ENCODE results near the gene MT3.
"Not testable (repeated sequence)": the region's sequence is repeated elsewhere in the genome, so short reads cannot be mapped to it uniquely, and the experiment has no call there.

MT3 gene

DNA sequence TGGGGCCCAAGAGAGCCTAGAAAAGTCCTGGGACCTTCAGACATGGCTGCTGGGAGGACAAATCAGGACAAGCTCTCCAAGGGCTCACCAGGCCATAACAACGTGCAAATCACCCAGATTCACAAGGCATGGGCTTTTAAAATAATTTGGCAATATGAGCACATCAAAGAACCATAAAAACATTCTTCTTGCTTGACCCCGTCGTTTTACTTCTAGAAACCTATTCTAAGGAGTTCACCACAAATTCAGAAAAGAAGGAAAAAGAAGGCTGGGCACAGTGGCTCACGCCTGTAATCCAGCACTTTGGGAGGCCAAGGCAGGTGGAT is 12.1 kb upstream of the MT3 start:
- no peak for DNase-seq (ENCODE audit: low spot score)
- FAIRE-seq, result no peak

- DNase-seq (ENCODE audit: low spot score), result no peak
- no peak for FAIRE-seq
Measured at GRCh38 chr16:56580391-56581048, 8.8 kb upstream of the MT3 start.

- DNase-seq (ENCODE audit: low spot score); FAIRE-seq: not testable (repeated sequence)
Measured at GRCh38 chr16:56582911-56583310, 6.4 kb upstream of the MT3 start.

DNA sequence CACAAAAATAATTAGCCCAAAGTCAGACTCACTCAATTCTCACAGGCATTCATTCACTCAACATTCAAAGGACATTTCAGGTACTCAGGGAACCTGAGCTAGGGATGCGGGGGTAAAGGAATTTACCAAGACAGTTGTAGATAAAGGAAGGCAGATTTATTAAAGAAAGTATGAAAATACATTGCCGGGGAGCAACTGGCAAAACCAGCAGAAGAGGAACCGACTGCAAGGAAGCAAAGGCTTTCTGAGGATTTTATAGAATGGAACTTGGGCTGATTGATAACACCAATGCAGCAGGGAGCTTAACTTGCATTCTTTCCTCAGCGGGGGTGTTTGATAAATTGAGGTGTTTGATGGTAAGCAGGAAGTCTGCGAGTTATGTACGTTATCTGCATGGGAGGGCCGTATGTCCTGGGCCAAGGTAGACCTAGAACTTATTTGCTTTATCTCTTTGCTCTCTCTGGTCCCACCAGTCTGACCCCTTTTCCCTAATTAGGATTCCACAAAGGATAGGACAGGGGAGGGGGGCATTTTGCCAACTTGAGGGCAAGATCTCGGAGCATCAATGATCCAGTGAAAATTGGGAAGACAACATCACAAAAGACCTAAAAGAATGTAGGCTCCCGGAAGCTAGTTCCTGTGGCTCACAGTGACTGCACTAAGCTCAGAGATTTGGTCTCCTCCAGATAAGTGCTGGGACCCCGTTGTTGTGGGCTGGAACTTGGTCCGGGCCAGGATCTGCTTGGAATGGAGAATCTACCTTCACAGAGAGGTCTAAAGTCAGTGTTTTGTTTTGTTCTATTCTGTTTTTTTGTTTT is 5.8 kb upstream of the MT3 start:
- DNase-seq (ENCODE audit: low spot score) (no peak), FAIRE-seq (no peak)

GRCh38 chr16:56584276-56584675 is 5.1 kb upstream of the MT3 start:
- DNase-seq (ENCODE audit: low spot score) (no peak), FAIRE-seq (no peak)

DNA sequence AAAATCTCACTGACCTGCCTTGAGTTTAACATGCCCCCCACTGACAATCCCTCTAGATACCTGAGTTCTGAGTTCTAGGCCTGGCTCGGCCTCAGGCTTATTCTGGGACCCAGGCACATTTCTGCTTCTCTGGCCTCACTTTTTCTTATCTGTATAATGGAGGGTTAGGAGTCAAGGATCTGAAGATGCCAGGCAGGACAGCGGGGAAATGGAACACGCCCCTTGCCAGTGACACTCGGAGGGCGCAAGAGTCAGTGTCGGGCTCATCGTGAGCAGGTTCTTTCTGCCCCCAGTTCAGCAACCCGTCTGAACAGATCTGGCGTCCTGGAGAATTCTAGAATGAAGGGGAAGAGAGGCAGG is 567 bp upstream of the MT3 start:
- no peak for FAIRE-seq
- no peak for DNase-seq (ENCODE audit: low spot score)

GRCh38 chr16:56591377-56592060 is 2.2 kb downstream of the MT3 start:
- DNase-seq (ENCODE audit: low spot score), result no peak
- FAIRE-seq, result no peak

- no peak for FAIRE-seq
- no peak for DNase-seq (ENCODE audit: low spot score)
Measured at GRCh38 chr16:56593573-56594291, 4.4 kb downstream of the MT3 start.

GRCh38 chr16:56594292-56594619 is 4.9 kb downstream of the MT3 start:
- DNase-seq (ENCODE audit: low spot score) (no peak), FAIRE-seq (no peak)

DNA sequence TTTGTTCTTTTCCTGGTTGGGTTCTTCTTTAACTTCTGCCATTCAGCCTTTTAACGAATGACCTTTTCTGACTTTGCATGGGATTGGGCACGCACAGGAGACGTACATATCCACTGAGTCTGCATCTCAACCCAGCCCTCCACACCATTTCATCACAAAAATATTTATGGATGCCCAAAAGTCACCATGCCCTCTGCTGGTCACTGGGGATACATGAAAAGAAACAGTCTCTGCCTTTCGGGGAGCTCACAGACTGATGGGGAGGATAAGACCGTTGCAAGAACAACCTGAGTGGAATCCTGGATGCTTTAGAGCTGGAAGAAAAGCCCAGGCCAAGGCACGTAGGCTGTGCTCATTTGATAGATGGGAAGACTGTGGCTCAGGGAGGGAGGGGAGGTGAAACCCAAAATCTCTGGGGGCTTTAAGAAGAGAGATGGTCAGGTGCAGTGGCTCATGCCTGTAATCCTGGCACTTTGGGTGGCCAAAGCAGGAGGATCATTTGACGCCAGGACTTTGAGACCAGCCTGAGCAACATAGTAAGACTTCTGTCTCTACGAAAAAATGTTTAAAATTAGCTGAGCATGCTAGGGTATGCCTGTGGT is 11.2 kb downstream of the MT3 start:
- FAIRE-seq (no peak), DNase-seq (ENCODE audit: low spot score) (peak; percentile 19)

DNA sequence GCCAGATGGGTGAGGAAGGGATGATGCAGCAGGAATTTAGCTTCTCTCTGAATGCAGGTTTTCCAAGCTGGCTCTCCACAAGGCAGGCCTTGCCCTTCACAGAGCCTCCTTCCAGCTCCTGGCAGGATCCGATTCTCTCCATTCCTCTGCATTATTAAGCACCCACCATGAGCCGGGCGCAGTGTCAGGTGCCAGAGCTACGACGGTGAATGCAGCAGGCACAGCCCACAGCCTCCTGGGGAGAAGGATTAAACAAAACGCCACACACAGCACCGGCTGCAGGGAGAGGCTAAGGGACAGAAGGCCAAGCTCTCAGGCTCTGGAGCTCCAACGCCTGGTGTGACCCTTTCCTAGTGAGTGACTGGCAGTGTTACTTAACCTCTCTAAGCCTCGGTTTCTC is 12.0 kb downstream of the MT3 start:
- DNase-seq (ENCODE audit: low spot score), result no peak
- FAIRE-seq, result no peak

DNA sequence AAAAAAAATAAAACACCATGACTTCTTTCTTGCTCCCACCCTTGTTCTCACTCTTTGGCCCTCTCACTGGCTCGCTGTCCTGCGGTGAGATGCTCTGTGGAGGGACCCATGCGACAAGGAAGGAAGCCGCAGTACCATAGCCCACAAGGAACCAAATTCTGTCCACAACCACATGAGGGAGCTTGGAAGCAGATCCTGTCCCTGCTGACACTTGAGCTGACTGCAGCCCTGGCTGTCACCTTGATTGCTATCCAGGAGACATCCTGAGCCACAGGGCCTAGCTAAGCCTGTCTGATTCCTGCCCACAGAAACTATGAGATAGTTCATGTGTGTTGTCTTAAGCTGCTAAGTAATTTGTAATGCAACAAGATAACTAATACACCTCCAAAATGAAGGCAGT is 14.3 kb downstream of the MT3 start:
- no peak for FAIRE-seq
- DNase-seq (ENCODE audit: low spot score), result peak; percentile 39

GRCh38 chr16:56604966-56605365 is 15.6 kb downstream of the MT3 start:
- no peak for FAIRE-seq
- no peak for DNase-seq (ENCODE audit: low spot score)

- no peak for FAIRE-seq
Measured at GRCh38 chr16:56605475-56605874, 16.1 kb downstream of the MT3 start.

DNA sequence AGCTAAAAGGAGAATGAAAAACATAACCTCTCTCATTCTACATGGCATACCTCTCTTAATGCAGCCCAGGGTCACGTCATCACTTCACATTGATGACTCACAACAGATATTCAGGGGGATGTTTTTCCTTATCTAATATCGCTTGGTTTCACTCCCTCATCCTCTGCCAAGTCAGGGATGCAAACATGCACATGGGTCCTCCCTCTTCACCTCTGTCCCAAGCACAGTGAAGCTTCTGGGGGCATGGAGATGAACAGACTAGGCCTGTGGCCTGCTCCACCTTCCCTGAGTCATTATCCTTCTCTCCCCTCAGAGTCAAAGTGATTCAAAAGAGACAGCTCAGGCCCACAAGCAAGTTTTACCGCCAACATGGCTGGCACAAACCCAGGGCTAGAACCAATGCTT is 16.7 kb downstream of the MT3 start:
- FAIRE-seq (peak; percentile 83), DNase-seq (ENCODE audit: low spot score) (peak; percentile 90)

More at GRCh38 chr16:56605475-56605874, 16.1 kb downstream of the MT3 start:
- no peak for DNase-seq (ENCODE audit: low spot score)

DNA sequence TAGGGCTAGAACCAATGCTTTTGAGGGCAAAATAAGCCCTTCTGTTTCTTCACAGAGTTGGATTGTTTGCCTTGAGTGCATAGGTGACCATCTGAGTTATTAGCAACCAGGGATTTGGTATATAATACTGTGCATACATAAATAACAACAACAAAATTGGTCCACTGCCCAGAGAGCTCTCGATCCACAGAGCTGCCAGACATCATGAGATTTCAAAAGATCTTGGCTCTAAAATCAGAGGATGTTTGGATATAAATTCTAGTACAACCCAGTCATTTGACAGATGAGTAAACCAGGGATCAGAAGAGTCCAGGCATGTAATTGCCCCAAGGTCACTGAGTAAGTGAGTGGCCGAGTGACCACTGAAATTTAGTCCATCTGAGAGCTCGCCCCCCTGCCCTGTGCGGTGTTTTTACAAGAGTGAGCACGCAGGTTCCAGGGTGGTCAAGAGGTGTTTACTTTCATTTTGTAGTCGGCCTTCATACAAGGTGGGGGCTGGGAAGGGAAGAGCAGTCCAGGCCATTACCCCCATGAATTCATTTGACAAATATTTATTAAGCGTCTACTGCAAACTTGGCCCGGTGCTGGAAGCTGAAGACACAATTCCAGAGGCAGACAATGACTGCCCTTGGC is 17.3 kb downstream of the MT3 start:
- DNase-seq (ENCODE audit: low spot score), result peak; percentile 90
- FAIRE-seq, result peak; percentile 76

- peak; percentile 86 for FAIRE-seq
- peak; percentile 99 for DNase-seq (ENCODE audit: low spot score)
Measured at GRCh38 chr16:56607109-56607618, 17.8 kb downstream of the MT3 start.

- no peak for FAIRE-seq
Measured at GRCh38 chr16:56607675-56608042, 18.3 kb downstream of the MT3 start.

GRCh38 chr16:56608043-56608875 is 18.9 kb downstream of the MT3 start, which contains the start of gene MT2A:
TSS of gene MT2A (plus strand) at chr16:56608584. CDS start at chr16:56608656, 72 bp downstream.
- DNase-seq (ENCODE audit: low spot score) (peak; percentile 95), FAIRE-seq (no peak)

More at GRCh38 chr16:56607675-56608042, 18.3 kb downstream of the MT3 start:
- no peak for DNase-seq (ENCODE audit: low spot score)

All from RCC 7860 (cell line).